GM19438 (cell line): ENCODE measurements around the gene GALNTL6.

Experiments
- ATAC-seq: cut with Tn5 transposase; IDR thresholded peaks from one replicate; pipeline ENCODE4 v1.9.1; 2021; ENCODE audit warnings: low read depth; ENCODE audit not compliant: unreplicated experiment

GALNTL6 gene

GRCh38 chr4:171812665-171813525 lies at the start of gene GALNTL6:
GALNTL6 (plus strand) TSS chr4:171813404.
- ATAC-seq: no peak

GRCh38 chr4:171765514-171765913 lies 47.7 kb upstream of the GALNTL6 start:
- ATAC-seq: no peak

DNA sequence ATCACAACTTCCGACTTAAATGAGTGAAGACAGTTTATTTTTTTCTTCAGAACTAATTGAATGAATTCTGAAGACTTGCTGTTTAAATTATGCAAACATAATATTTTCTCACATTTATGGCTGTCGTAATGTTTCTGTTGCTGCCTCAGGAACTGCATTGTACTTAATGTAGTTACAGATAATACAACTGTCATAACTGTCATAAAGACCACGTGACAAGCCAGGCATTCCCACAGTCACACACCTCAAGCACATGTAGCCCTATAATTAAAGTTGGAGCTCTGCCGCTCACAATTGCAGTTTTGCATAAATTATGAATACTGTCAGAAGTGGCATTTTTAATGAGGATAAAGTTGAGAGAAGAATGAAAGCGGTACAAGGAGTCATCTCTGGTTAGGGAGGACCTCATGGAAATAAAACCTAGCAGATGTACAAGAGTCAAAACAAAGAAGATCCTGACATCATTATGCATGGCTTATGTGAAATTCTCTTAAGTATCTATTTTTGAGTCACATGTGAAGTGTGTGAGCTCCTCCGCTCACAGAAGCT lies 38.5 kb upstream of the GALNTL6 start:
- no peak for ATAC-seq

DNA sequence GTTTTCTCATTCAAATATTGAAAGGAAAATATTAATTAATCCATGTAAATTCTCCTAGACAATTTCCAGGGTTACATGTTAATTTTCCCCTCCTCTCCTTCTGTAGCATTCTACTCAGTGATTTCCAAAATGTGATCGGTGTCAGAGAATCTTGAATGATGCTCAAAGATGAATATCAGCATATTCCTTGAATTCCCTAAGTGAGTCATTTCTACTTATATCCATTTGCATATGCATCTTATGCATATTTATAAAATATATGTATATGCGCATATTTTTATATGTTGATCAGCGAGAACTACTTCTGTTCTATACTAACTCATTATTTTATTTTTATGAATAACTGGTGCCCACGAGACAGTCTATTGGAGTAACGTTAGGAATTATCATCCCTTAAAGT lies 33.9 kb upstream of the GALNTL6 start:
- ATAC-seq: no peak

GRCh38 chr4:171785388-171785787 lies 27.8 kb upstream of the GALNTL6 start:
- ATAC-seq: no peak

DNA sequence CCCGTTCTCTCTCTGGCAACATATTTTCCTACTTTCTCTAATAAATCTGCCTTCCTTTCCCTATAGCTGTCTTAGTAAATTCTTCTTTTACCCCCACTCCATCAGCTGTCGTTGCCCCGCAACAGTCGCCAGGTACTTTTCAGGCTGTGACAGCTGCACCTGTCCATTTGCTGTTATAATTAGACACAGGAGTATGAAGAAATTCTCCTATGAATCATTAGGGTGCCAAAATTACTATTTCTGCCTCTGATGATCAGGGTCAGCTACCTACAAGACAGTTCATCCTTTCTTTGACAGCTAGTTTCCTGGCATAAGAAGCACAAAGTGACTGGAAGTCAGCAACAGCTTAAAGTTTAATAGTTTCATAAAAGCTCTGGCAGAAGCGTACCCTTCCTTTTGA lies 19.5 kb upstream of the GALNTL6 start:
- ATAC-seq: no peak

DNA sequence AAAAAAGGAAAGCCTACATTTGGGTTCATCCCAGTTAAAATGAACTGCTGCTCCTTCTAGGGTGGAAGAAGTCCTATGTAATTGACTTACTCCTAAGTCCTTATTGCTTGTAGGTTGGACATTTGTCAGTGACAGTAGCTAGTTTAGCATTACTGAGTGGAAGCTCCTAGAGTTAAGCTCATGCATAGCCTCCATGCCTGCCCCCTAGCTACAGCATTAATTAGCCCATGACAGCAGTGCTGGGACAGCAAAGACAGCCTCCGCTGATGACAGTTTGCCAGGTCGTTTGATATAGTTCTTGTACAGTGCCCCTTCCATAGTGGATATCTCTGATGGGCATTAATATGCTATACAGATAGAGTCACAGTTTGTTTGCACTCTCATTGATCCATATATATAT lies 18.7 kb upstream of the GALNTL6 start:
- ATAC-seq: no peak

DNA sequence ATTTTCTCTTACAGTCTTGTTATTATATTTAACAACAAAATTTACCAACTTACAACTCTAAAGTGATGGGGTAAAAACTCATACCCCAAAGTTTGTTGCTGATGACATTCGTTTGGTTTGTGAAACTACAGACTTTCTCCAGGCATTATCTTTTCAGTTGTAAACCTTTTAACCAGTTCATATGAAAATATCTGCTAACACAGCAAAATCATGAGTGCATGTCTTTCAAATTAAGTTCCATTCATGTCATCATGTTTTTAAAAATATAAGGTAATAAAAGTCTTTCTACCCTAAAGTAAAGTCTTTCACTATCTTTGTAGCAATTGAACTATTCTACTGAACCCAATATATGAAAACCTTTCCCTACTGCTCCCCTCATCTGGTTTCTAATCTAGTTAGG lies 3.4 kb upstream of the GALNTL6 start:
- no peak for ATAC-seq

GRCh38 chr4:171812333-171812664 lies 905 bp upstream of the GALNTL6 start:
- no peak for ATAC-seq

DNA sequence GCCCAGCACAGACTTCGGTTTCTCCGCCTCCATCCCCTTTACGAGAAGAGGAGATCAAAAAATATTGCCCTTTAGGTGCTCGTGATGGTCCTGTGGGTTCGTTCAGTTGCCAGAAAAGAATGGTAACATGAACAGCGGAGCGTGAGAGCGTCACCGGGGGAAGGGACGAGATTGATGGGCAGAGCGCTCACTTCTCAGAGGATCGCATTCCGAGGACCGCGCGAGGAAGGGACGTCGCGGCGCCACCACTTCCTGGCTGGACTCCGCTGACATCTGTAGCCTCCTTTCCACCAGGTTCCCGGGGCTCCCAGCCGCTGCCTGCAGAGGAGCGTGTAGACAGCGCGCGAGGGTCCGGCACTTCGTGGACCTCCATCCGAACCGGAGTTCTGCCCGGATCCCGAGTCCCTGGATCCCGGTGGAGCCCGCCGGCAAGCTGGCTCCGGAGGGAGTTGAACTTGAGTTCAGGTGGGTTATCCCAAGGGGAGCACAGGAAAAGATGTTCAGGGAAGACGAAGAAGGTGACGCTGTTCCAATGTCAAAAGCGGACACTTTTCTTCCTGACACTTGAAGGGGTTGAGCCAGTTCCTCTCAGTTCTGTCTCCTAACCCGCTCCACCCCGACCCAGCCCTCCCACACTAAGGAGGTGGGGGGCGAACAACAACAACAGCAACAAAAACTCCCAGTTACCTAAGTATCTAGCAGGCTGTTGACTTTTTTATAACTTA lies 484 bp downstream of the GALNTL6 start:
- no peak for ATAC-seq

GRCh38 chr4:171814545-171814944 lies 1.3 kb downstream of the GALNTL6 start:
- ATAC-seq: no peak

DNA sequence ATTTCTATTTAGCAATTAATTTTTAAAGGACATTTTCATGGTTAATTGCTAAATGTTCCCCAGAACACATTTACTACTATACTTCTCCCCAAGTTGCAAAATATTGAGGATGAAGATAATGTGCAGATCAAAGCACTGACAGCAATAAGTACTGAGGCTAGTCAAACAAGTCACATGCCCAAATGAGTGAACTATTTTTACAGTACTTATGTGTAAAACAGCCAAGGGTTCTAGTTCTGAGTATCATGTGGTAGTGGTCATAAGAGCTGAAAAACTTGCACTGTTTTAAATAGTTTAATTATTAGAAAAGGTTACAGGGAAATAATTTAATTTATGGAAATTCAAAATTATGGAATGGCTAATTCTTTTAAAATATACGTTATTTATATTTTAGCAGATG lies 3.8 kb downstream of the GALNTL6 start:
- no peak for ATAC-seq

- no peak for ATAC-seq
Measured at GRCh38 chr4:171834640-171835039, 21.4 kb downstream of the GALNTL6 start.

- ATAC-seq: no peak
Measured at GRCh38 chr4:171843456-171843855, 30.3 kb downstream of the GALNTL6 start.

DNA sequence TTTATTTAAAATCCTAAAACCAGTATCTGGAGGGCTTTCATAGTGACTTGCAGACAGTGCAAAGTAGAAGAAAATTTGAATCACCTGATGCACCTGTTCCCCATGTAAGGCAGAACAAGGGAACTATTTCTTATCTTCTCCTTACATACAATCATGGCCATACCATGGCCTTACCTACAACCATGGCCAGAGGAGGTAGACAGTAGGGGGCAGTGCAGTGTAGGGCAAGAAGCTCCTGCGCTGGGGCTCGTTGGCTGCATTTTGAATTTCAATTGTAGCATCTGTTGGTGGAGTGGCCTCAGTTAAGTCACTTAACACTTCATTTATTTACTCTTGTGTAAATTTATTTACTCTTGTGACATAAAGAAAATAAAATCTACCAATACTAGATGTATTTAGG lies 33.0 kb downstream of the GALNTL6 start:
- ATAC-seq: peak; percentile 83

DNA sequence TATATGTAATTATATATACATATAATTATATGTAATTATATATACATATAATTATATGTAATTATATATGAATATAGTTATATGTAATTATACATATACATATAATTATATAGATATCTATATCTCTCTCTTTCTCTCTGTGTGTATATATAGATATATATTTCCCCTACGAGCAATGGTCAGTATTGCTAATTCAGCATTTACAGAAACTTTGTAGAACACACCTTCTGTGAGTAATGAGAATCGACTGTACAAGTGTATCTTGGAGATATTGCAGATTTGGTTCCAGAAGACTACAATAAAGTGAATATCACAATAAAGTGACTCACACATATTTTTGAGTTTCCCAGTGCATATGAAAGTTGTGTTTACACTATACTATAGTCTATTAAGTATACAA lies 33.7 kb downstream of the GALNTL6 start:
- ATAC-seq: no peak

DNA sequence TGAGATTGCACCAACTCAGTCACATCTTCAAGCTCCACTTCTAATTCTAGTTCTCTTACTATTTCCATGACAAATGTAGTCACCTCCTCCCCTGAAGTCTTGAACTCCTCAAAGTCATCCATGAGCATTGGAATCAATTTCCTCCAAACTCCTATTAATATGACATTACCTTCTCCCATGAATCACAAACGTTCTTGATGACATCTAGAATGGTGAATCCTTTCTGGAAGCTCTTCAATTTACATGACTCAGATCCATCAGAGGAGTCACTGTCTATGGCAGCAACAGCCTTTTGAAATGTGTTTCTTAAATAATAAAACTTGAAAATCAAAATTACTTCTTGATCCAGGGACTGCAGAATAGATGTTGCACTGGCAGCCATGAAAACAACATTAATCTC lies 34.5 kb downstream of the GALNTL6 start:
- no peak for ATAC-seq

GRCh38 chr4:171849686-171850222 lies 36.5 kb downstream of the GALNTL6 start:
- ATAC-seq: no peak

GRCh38 chr4:171851295-171851694 lies 38.1 kb downstream of the GALNTL6 start:
- ATAC-seq: no peak

- ATAC-seq: no peak
Measured at GRCh38 chr4:171857302-171858012, 44.3 kb downstream of the GALNTL6 start.

DNA sequence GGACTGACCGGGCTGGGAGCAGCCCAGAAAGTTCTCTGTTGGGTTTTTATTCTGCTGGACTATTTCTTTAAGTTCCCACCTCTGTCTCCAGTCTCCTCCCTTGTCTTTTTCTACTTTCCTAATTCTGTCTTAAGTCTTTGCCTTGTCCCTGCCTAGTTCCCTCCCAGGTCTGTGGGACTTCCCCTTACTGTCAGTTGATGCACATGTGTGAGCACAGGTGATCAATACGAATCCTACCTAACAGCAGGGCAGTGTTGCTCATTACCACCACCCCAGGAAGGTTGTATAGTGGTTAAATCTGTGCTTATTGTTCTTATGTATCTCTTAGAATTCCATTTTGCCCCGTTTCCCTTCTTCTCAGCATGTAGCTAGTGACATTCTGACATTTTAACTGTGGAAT lies 62.1 kb downstream of the GALNTL6 start:
- ATAC-seq: no peak
